Stimulated activated naive CD4-positive, alpha-beta T cell treated with Interleukin-2 at 50 U/mL for 16 hours (primary cell): ENCODE results near the gene MBTPS1.
A peak's percentile ranks its signal among the peaks of the same experiment; 100 is the strongest.

ENCODE experiments used
- DNase-seq: peaks from one replicate; lab custom pipeline; 2025; lab: John Stamatoyannopoulos, UW

Gene MBTPS1

GRCh38 chr16:84034516-84034915, 82.2 kb downstream of the MBTPS1 start:
- DNase-seq: no peak

- no peak for DNase-seq
Measured at GRCh38 chr16:84033251-84034195, 83.2 kb downstream of the MBTPS1 start.

- DNase-seq: no peak
Measured at GRCh38 chr16:84032458-84033178, 84.1 kb downstream of the MBTPS1 start.

GRCh38 chr16:84031556-84031955, 85.2 kb downstream of the MBTPS1 start:
- DNase-seq: no peak

- DNase-seq: no peak
Measured at GRCh38 chr16:84029297-84030047, 87.3 kb downstream of the MBTPS1 start.

GRCh38 chr16:84027625-84028024, 89.1 kb downstream of the MBTPS1 start:
- no peak for DNase-seq

- no peak for DNase-seq
Measured at GRCh38 chr16:84026606-84027005, 90.1 kb downstream of the MBTPS1 start.

GRCh38 chr16:84024854-84025253, 91.9 kb downstream of the MBTPS1 start:
- no peak for DNase-seq

- DNase-seq: no peak
Measured at GRCh38 chr16:84022644-84023043, 94.1 kb downstream of the MBTPS1 start.

GRCh38 chr16:84021488-84021887, 95.3 kb downstream of the MBTPS1 start:
- no peak for DNase-seq

- DNase-seq: no peak
Measured at GRCh38 chr16:84020353-84020752, 96.4 kb downstream of the MBTPS1 start.

GRCh38 chr16:84018710-84019109, 98.0 kb downstream of the MBTPS1 start:
- no peak for DNase-seq

- no peak for DNase-seq
Measured at GRCh38 chr16:84016477-84016876, 100.3 kb downstream of the MBTPS1 start.

- no peak for DNase-seq
Measured at GRCh38 chr16:84015399-84015798, 101.3 kb downstream of the MBTPS1 start.

- DNase-seq: no peak
Measured at GRCh38 chr16:84014570-84015327, 102.0 kb downstream of the MBTPS1 start.

GRCh38 chr16:84013787-84014569, 102.8 kb downstream of the MBTPS1 start:
- DNase-seq: peak; percentile 11

GRCh38 chr16:84009282-84009681, 107.5 kb downstream of the MBTPS1 start:
- no peak for DNase-seq

- no peak for DNase-seq
Measured at GRCh38 chr16:84007965-84008364, 108.8 kb downstream of the MBTPS1 start.

- DNase-seq: no peak
Measured at GRCh38 chr16:84007520-84007919, 109.2 kb downstream of the MBTPS1 start.

GRCh38 chr16:84005391-84005790, 111.4 kb downstream of the MBTPS1 start:
- no peak for DNase-seq

GRCh38 chr16:84004442-84004841, 112.3 kb downstream of the MBTPS1 start:
- DNase-seq: no peak
